ENCODE measurements around the gene KPNA4. TPM values are rescaled to one million over a fixed set of nuclear protein-coding genes. Genes with fewer than 3 reads are reported as not detected.
A peak's percentile ranks its signal among the peaks of the same experiment; 100 is the strongest.

KPNA4 gene
- total RNA-seq, 4 donors from 2014 or later = 24.7 to 31.2 (median 30.4) TPM

- no peak for DNase-seq
- Histone ChIP-seq H3K36me3 (no peaks in the 10 kb centered on the region), H3K27ac (peak overlapping the region; percentile 97), H3K4me1 (peaks cover 14 to 28% of the 10 kb centered on the region in 2 donors), H3K4me3 (replicated peaks in 1 of 3) (peak overlapping the region in 2 of 3 donors; percentile 87 to 94), H3K9me3 (no peaks in the 10 kb centered on the region), H3K27me3 (no peaks in the 10 kb centered on the region)
- WGBS, 2 donors = 7% methylated on average over 10 of the region's 10 CpGs
- intact Hi-C loops (cut with DNase I) = no loop called here
- no peak for TF ChIP-seq POLR2A (IDR thresholded peaks at IDR 0.05)
- no peak for TF ChIP-seq CTCF (IDR thresholded peaks at IDR 0.05)
Observed at GRCh38 chr3:160566499-160566898, 1.1 kb upstream of the KPNA4 start.

GRCh38 chr3:160564949-160565441 is 376 bp downstream of the KPNA4 start:
- H3K9me3 ChIP-seq = no peaks in the 10 kb centered on the region
- no peaks in the 10 kb centered on the region for H3K27me3 ChIP-seq
- intact Hi-C loops (cut with DNase I) = no loop called here
- WGBS, 2 donors = 0% methylated on average over 9 to 17 of the region's 62 CpGs
- H3K36me3 ChIP-seq = no peaks in the 10 kb centered on the region
- peaks cover 14 to 34% of the 10 kb centered on the region in 2 donors for H3K4me1 ChIP-seq
- TF ChIP-seq CTCF (IDR thresholded peaks at IDR 0.05) (no peak), POLR2A (IDR thresholded peaks at IDR 0.05) (peak in 1 of 2 donors; percentile 0)
- DNase-seq = peak; percentile 60 to 64
- peak overlapping the region; percentile 97 for H3K27ac ChIP-seq
- H3K4me3 ChIP-seq (replicated peaks in 1 of 3) = peak overlapping the region; percentile 21 to 87 (median 84)

GRCh38 chr3:160564258-160564911 is 986 bp downstream of the KPNA4 start:
- no peaks in the 10 kb centered on the region for H3K27me3 ChIP-seq
- H3K36me3 ChIP-seq = no peaks in the 10 kb centered on the region
- peak; percentile 31 to 36 for DNase-seq
- H3K9me3 ChIP-seq = no peaks in the 10 kb centered on the region
- H3K4me3 ChIP-seq (replicated peaks in 1 of 3) = peak overlapping the region; percentile 18 to 87 (median 26)
- peak overlapping the region in 2 of 3 donors; percentile 20 to 27 for H3K27ac ChIP-seq
- intact Hi-C loops (cut with DNase I) = no loop called here
- H3K4me1 ChIP-seq = peaks cover 15 to 40% of the 10 kb centered on the region in 2 donors
- WGBS, 2 donors = 0 to 3% methylated on average over 16 to 17 of the region's 34 CpGs
- TF ChIP-seq CTCF (IDR thresholded peaks at IDR 0.05) = no peak
- no peak for TF ChIP-seq POLR2A (IDR thresholded peaks at IDR 0.05)

- intact Hi-C loops (cut with DNase I) = no loop called here
- H3K27me3 ChIP-seq = no peaks in the 10 kb centered on the region
- no peaks in the 10 kb centered on the region for H3K36me3 ChIP-seq
- TF ChIP-seq CTCF (IDR thresholded peaks at IDR 0.05) = no peak
- TF ChIP-seq POLR2A (IDR thresholded peaks at IDR 0.05) = no peak
- no peaks in the 10 kb centered on the region for H3K9me3 ChIP-seq
- H3K27ac ChIP-seq = no peak overlapping the region
- no peak overlapping the region for H3K4me3 ChIP-seq (replicated peaks in 1 of 3)
- peaks cover 25 to 52% of the 10 kb centered on the region in 2 donors for H3K4me1 ChIP-seq
- no peak for DNase-seq
- 91 to 93% methylated on average over 3 of the region's 3 CpGs for whole genome bisulfite sequencing, 2 donors
Observed at GRCh38 chr3:160562952-160563351, 2.4 kb downstream of the KPNA4 start.

- WGBS, 2 donors = 95 to 99% methylated on average over 2 of the region's 2 CpGs
- Histone ChIP-seq H3K27me3 (no peaks in the 10 kb centered on the region), H3K9me3 (no peaks in the 10 kb centered on the region), H3K36me3 (no peaks in the 10 kb centered on the region), H3K4me3 (replicated peaks in 1 of 3) (no peak overlapping the region), H3K27ac (no peak overlapping the region), H3K4me1 (peaks cover 11 to 46% of the 10 kb centered on the region in 2 donors)
- intact Hi-C loops (cut with DNase I) = no loop called here
- no peak for DNase-seq
- TF ChIP-seq POLR2A (IDR thresholded peaks at IDR 0.05) (no peak), CTCF (IDR thresholded peaks at IDR 0.05) (no peak)
Observed at GRCh38 chr3:160557571-160557970, 7.8 kb downstream of the KPNA4 start.
